Stimulated activated effector memory CD8-positive, alpha-beta T cell treated with anti-CD3 and anti-CD28 coated beads, Interleukin-12 subunit alpha, Interleukin-12 subunit beta, amount 100 ng/mL, for 72 hours (primary cell): ENCODE results near the gene SP140.
A peak's percentile ranks its signal among the peaks of the same experiment; 100 is the strongest.
"Not testable (repeated sequence)": the region's sequence is repeated elsewhere in the genome, so short reads cannot be mapped to it uniquely, and the experiment has no call there.

Experiments used
- ATAC-seq: fragments of 150-1000 bp; cut with Tn5 transposase; 2 replicates; pipeline ENCODE4 v1.10.0; 2021
- DNase-seq, 2 donors: peaks; one replicate each; pipeline ENCODE4 v3.0.0; 2021 to 2022; ENCODE audit warnings: low spot score in 2 of 2
- H3K27ac Mint-ChIP-seq: one replicate; pipeline ENCODE4 v1.8.0; 2022; ENCODE audit warnings: mild to moderate bottlenecking, mixed read lengths
- H3K36me3 Mint-ChIP-seq: one replicate; pipeline ENCODE4 v1.8.0; 2022; ENCODE audit warnings: mild to moderate bottlenecking, mixed read lengths
- H3K4me1 Mint-ChIP-seq: one replicate; pipeline ENCODE4 v1.8.0; 2022; ENCODE audit warnings: mixed read lengths
- H3K4me3 Mint-ChIP-seq: one replicate; pipeline ENCODE4 v1.8.0; 2022; ENCODE audit warnings: mild to moderate bottlenecking, mixed read lengths
- H3K9me3 Mint-ChIP-seq: one replicate; pipeline ENCODE4 v1.8.0; 2022; ENCODE audit warnings: mixed read lengths

Gene SP140

DNA sequence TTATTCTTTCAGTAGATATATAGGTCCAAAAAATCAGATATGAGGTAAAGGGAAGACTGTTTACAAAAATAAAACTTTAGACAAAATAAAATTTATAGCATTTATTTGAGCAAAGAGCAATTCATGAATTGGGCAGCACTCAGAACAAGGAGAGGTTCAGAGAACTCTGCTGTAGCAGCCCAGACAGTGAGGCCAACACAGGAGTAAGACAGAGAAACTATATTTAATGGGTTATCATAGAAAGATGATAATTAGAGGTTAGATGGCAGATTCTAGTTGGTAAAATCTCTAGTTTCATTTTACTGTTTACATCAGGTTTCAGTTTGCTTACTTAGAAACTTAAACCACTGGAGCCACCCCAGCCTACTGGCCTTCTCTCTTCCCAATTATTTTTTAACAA lies 71.4 kb downstream of the SP140 start:
- H3K4me1 Mint-ChIP-seq: peaks cover 6% of the 10 kb centered on the region
- no peak overlapping the region for H3K4me3 Mint-ChIP-seq
- peaks cover 5% of the 10 kb centered on the region for H3K9me3 Mint-ChIP-seq
- H3K27ac Mint-ChIP-seq: no peak overlapping the region
- H3K36me3 Mint-ChIP-seq: peaks cover 86% of the 10 kb centered on the region
- DNase-seq: no peak
- no peak for ATAC-seq

DNA sequence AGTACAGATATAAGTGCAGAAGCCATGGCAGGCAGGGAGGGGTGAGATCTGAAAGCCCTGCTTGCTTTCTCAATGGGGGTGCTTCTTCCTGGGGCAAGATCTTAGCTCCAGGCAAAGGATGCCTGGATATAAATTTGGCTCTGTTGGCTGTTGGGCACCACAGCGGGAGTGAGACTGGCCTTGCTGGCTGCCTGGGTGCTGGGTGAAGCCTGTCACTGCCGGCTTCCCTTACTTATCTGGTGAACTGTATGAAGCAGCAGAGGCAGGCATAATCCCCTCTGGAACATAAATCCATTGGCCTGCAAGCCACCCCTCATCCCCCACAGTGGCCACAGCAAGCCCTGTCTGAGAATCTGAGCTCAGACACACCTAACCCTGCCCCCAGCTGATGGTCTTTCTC lies 74.1 kb downstream of the SP140 start:
- peaks cover 59% of the 10 kb centered on the region for H3K36me3 Mint-ChIP-seq
- no peak overlapping the region for H3K27ac Mint-ChIP-seq
- no peak overlapping the region for H3K4me3 Mint-ChIP-seq
- H3K9me3 Mint-ChIP-seq: peaks cover 11% of the 10 kb centered on the region
- peaks cover 6% of the 10 kb centered on the region for H3K4me1 Mint-ChIP-seq
- no peak for ATAC-seq
- no peak for DNase-seq

DNA sequence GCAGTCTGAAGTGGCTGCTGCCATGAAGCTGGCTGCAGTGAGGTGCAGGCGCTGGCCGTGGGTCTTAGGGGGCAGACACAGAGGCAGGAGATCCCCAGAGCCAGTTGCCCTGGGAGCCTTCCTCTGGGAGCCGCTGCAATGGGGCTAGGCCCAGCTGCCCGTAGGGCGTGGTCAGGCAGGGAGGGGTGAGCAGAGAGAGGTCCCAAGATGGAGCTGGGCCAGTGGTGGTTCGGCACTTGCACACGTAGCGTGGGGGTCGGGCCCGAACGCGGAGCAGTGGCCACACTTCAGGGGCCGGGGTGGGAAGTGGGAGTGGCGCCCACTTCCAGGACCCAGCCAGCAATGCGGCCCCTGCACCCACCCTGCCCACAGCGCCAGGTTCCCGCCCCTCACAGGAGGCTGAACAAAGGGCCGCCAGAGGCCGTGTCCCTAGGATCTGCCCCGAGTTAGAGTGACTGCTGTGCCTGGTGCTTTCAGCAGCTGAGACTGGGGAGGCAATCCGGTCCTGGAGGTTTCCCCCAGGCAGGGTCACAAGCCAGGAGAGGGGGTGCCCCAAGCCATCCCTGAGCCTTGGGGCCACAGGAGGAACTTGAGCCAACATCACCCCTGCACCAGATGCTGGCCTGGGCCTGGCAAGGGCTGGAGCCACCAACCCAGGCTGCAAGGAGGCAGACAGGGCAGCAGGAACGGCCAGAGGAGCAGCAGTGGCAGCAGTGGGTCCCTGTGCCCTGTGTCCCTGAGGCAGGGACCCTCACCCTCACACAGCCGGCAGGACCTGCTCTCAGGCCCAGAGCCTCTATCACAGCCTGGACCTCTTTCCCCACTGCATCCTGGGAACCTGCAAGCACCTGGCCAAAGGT lies 80.1 kb downstream of the SP140 start:
- DNase-seq: no peak
- Mint-ChIP-seq H3K4me1 (no peaks in the 10 kb centered on the region), H3K4me3 (no peak overlapping the region), H3K27ac (no peak overlapping the region), H3K36me3 (peaks cover 14% of the 10 kb centered on the region), H3K9me3 (peaks cover 9% of the 10 kb centered on the region)
- peak; percentile 8 for ATAC-seq

DNA sequence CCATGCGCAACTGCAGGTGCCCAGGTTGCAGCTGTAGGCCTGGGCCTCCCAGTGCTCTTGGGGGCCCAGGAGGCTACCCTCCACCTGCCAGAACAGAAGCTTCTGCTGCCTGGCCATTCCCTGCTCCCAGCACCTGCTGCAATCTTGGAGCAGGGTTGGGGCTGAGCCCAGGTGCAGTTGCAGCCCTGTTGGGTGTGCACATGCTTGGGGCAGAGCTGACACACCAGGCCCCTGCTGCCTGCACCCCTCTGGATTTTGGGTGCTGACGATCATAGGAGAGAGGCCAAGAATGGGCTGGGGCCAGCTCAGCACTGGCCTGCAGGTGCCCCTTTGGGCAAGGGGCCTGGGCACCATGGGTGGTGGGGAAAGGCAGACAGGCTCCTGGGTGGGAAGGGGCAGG lies 80.9 kb downstream of the SP140 start:
- H3K4me1 Mint-ChIP-seq: no peaks in the 10 kb centered on the region
- H3K27ac Mint-ChIP-seq: no peak overlapping the region
- H3K4me3 Mint-ChIP-seq: no peak overlapping the region
- H3K9me3 Mint-ChIP-seq: peaks cover 9% of the 10 kb centered on the region
- H3K36me3 Mint-ChIP-seq: peaks cover 12% of the 10 kb centered on the region
- DNase-seq (no peak), ATAC-seq (peak; percentile 13)

DNA sequence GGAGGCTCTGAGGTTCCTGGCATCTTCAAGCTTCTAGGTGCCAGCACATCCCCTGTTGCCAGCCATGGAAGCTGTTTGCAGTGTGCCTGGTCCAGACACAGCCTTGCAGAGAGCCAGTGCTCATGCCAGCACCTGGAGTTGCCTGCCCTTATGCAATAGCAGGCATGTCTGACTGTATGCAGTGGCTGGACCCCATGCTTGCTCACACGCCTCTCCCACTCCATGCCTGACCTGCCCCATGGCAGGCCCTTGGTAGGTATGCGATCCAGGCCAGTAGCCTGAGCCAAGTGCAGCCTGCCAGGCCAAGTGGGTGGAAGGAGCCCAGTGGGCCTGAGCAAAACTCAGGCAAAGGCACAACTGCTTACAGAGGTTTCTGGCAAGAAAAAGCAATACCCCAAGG lies 81.9 kb downstream of the SP140 start:
- Mint-ChIP-seq H3K4me3 (no peak overlapping the region), H3K27ac (peak overlapping the region; percentile 29), H3K4me1 (no peaks in the 10 kb centered on the region), H3K9me3 (peaks cover 6% of the 10 kb centered on the region), H3K36me3 (peaks cover 23% of the 10 kb centered on the region)
- ATAC-seq: no peak
- no peak for DNase-seq

DNA sequence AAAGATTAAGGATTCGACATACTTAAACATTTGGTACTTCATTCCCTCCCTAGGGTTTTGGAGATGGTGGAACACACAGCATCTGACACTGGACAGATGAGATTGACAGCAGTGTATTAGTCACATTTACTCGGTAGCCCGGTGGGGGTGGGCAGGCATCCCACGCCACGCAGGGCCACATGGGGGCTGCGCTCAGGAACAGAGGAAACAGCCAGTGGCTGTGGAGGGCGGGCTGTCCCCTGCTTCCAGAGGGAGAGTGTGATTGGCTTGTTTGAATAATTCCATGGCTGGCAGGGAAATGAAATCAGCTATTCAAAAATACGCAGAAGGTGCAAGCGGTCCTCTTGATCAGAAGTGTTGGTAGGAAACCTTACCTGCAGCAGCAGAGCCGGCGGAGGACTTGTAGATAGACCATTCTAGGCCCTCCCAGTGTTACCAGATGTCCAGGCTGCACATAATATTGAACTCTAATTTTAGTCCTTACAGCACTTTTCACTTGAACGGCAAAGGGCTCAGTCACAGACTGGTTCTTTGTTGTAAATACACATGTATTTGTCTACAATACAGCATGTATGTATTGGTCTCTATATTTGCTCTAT lies 83.0 kb downstream of the SP140 start:
- Mint-ChIP-seq H3K4me1 (no peaks in the 10 kb centered on the region), H3K9me3 (no peaks in the 10 kb centered on the region), H3K4me3 (no peak overlapping the region), H3K36me3 (peaks cover 28% of the 10 kb centered on the region), H3K27ac (no peak overlapping the region)
- peak in 1 of 2 donors; percentile 4 for DNase-seq
- no peak for ATAC-seq

DNA sequence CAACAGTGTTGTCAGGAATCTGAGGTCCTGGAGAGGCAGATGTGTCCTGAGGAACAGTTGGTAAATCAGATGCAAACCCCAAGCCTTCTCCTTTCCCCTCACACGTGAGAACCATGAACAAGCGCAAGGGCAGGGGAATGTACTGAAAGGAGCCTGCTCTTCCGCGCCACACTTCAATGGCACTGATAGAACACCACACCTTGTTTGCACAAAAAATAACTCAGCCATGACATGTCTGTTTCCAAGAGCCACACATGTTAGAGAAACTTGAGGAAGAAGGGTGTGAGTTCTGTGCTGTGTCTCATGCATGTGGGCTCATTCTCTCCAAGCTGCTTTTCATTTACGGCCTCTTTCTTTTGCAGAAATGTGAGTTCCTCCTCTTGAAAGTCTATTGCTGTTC lies 85.3 kb downstream of the SP140 start:
- H3K9me3 Mint-ChIP-seq, H3K4me3 Mint-ChIP-seq, DNase-seq, ATAC-seq, H3K4me1 Mint-ChIP-seq, H3K27ac Mint-ChIP-seq: not testable (repeated sequence)
- peaks cover 34% of the 10 kb centered on the region for H3K36me3 Mint-ChIP-seq

DNA sequence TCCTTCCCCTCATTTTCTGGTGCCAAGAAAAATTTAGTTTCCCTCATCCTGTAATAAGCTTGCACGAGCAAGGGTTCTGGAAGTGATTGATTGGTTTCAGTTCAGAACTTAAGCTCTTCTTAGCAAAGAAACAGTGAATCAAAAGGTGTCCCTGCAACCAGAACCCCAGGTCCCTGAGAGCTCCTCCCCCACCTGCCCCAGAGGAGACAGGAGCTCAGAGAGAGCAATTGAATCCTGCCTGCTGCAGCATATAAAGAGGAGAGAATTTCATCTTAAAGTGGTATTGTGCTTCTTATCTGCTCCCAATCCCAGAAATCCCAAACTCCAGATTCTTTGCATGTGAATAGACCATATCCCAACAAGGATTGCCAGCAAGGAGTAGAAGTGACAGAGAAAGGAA lies 86.1 kb downstream of the SP140 start:
- peaks cover 34% of the 10 kb centered on the region for H3K36me3 Mint-ChIP-seq
- not testable (repeated sequence) for H3K4me3 Mint-ChIP-seq, H3K9me3 Mint-ChIP-seq, H3K4me1 Mint-ChIP-seq, DNase-seq, ATAC-seq
- H3K27ac Mint-ChIP-seq: peak overlapping the region; percentile 46

DNA sequence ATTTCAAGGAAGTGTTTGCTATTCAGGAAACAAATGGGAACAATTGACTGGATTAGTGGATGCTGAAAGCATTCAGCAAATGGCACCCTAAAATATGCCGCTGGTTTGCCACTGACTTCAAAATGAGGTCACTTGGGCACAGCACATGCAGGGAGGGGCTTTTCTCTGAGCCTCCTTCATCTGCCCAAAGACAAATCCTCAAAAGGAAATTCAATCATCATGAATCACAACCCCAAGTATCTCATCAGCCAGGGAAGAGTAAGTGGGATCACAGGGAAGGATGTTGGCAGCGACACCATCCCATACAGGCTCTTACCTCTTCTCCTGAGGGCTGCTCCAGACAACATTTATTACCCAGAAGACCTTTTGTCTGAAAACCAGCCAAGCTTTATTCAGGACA lies 87.1 kb downstream of the SP140 start:
- peaks cover 19% of the 10 kb centered on the region for H3K4me1 Mint-ChIP-seq
- H3K27ac Mint-ChIP-seq: no peak overlapping the region
- DNase-seq: no peak
- H3K36me3 Mint-ChIP-seq: peaks cover 34% of the 10 kb centered on the region
- no peak for ATAC-seq
- H3K9me3 Mint-ChIP-seq: no peaks in the 10 kb centered on the region
- H3K4me3 Mint-ChIP-seq: no peak overlapping the region

DNA sequence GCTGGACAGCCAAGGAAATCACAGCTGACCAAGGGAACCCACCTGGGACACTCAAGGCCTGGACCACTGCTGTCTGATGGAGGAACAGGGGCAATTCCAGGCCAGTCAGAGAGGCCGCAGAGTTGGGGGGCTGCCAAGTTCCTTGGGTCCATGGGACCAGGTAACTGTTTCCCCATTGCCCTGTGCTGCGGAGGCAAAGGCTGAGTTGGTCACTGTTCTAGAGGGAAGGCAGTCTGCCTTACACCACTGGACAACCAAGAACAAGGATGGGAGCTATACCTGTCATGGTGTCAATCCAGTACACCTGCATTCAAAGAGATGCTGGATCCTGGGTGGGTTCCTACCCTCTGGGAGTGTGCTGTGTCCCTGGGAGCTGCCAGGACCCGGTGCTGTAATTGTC lies 91.8 kb downstream of the SP140 start:
- Mint-ChIP-seq H3K27ac (peak overlapping the region; percentile 69), H3K4me3 (no peak overlapping the region), H3K9me3 (no peaks in the 10 kb centered on the region), H3K36me3 (peaks cover 13% of the 10 kb centered on the region), H3K4me1 (peaks cover 60% of the 10 kb centered on the region)
- no peak for DNase-seq
- ATAC-seq: no peak

DNA sequence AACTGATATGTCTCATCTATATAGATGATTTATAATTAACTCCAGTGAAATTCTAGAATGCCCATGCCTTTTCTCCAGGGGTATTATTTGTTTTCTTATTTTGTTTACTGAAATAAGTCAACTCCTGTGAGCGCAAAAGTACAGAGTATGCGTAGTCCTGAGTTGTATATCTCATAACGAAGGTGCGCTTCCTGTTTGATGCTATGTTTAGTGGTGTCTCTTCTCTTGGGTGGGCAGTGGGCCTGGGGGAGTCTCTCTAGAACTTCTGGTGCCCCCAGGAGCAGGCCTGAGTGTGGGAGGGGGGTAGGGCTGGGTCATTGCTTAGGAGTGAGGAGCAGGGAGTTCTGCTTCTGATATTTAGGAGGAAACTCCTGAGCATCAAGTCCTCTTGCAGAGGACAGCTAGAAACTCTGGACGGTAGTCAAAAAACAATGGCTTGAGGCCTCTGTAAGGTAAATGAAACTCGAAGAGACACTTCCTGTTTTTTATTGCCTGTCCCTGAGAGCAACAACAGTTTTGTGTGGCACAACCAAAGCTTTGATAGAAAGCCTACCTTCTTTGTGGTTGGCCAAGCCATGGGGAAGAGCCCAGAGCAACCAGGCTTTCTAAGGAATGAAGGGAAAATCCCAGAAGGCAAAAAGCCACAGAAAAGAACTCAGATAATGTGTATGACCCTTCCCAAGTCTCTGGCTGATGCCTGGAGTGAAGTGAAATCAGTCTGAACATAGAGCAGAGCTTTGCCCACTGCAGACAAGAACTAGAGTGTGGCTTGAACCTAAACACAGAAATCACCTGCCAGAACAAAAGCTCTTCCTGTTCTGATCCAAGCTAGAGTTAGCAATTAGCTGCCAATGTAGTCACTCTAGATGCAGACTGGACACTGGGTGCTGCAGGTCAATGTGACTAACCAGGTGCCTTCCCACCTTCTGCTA lies 92.9 kb downstream of the SP140 start:
- Mint-ChIP-seq H3K36me3 (peaks cover 6% of the 10 kb centered on the region), H3K4me1 (peaks cover 64% of the 10 kb centered on the region), H3K4me3 (peak overlapping the region; percentile 42), H3K9me3 (no peaks in the 10 kb centered on the region), H3K27ac (peak overlapping the region; percentile 69)
- DNase-seq: no peak
- peak; percentile 2 for ATAC-seq

DNA sequence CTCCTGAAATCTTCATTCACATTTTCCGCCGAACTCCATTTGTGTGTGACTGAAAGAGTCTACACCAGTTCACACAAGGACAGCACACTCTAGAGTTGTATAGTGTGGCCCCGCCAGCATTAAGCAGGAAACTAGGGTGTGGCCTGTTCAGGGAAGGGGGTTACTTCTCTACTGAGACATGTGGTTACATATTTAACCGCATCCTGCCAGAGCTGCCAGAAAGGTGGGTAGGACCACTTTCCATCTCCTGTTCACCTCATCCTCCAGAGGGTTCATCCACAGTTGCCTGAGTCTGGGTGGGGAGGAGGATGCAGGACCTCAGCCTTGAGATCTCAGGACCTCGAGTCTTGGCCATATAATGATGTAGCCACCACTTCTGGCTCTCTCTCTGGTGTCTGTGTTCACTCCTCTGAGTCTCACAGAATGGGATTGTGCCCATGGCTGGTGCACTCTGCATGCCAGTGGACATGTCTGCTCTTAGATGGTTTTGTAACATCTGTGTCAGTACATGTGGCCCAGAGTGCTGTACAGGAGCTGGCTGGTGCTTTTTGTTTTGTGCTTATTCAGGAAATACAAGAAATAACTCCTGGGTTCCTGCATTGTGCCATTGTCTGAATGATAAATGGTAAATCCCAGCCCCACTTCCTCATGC lies 93.8 kb downstream of the SP140 start:
- H3K4me3 Mint-ChIP-seq: peak overlapping the region; percentile 26
- no peaks in the 10 kb centered on the region for H3K9me3 Mint-ChIP-seq
- H3K27ac Mint-ChIP-seq: peak overlapping the region; percentile 52
- DNase-seq (peak in 1 of 2 donors; percentile 77), ATAC-seq (peak; percentile 95)
- no peaks in the 10 kb centered on the region for H3K36me3 Mint-ChIP-seq
- peaks cover 64% of the 10 kb centered on the region for H3K4me1 Mint-ChIP-seq

DNA sequence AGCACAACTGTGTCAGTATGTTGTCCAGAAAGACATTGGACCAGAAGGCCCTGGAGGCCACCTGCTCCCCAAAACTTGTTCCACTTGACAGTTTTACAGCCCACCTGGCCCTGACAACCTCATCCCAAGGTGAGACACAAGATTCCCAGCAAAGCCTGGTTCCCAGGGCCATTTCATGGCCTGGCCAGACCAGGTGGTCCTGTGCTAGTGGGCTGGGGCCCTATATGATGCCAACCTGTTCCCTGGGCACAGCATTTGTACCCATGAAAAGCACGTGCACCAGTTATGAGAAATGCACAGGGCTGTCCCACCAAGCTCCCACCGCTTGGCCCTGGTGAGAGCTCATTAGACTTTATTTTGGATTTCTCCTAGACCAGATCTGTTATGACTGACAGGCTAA lies 95.5 kb downstream of the SP140 start:
- H3K9me3 Mint-ChIP-seq: no peaks in the 10 kb centered on the region
- H3K36me3 Mint-ChIP-seq: no peaks in the 10 kb centered on the region
- H3K4me1 Mint-ChIP-seq: peaks cover 70% of the 10 kb centered on the region
- no peak overlapping the region for H3K27ac Mint-ChIP-seq
- no peak overlapping the region for H3K4me3 Mint-ChIP-seq
- ATAC-seq: no peak
- no peak for DNase-seq

DNA sequence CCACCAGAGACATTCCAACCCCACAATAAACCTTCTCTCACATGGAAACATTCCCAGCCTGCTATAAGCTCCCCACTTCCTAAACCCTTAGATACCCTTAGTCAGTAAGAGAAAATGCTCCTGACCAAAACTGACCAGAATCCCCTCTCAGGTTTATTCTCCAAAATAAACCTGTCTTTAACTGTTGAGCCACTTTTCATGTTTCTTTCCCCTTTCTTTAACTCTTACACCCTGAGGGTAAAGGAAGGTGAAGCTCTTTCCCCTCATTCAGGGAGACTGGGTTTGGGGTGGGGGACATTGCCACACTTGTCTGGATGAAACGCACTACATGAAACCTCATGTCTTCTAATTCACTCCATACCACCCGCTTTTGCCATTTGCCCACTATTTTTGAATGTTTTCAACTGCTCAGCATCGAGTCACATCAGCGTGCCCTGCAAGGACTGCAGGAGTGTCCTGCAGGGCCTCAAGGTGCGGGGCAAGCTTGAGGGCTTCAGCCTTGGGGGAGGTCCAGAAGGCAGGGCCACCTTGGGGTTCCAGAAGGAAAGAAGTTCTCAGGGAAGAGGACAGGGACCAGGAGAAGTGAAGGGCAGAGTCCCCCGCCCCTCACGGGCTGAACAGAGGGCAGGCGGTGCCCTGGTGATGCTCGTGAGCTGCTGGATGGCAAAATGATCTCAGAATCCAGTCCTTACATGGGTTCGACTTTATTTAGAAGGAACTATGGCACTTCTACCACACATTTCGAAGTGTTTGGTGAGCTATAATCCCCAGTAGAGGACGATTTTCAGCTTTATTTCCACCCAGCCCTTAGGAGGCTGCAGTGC lies 97.2 kb downstream of the SP140 start:
- H3K9me3 Mint-ChIP-seq: no peaks in the 10 kb centered on the region
- H3K27ac Mint-ChIP-seq: no peak overlapping the region
- ATAC-seq (no peak), DNase-seq (no peak)
- H3K36me3 Mint-ChIP-seq: peaks cover 7% of the 10 kb centered on the region
- peaks cover 74% of the 10 kb centered on the region for H3K4me1 Mint-ChIP-seq
- H3K4me3 Mint-ChIP-seq: no peak overlapping the region
